ENCODE measurements around the gene KPNA6.

Gene KPNA6

GRCh38 chr1:32192220-32192948, 84.5 kb downstream of the KPNA6 start:
- no peak for TF ChIP-seq CTCF (IDR thresholded peaks at IDR 0.05; ENCODE audit: low read depth, low read length, missing control alignments)
- H3K4me3 ChIP-seq (replicated peaks; ENCODE audit: low read depth, low read length), result no peak overlapping the region
- no peak for DNase-seq (ENCODE audit: extremely low read depth, low read depth)

- no peak for TF ChIP-seq CTCF (IDR thresholded peaks at IDR 0.05; ENCODE audit: low read depth, low read length, missing control alignments)
- no peak overlapping the region for H3K4me3 ChIP-seq (replicated peaks; ENCODE audit: low read depth, low read length)
- no peak for DNase-seq (ENCODE audit: extremely low read depth, low read depth)
Measured at GRCh38 chr1:32194984-32195383, 87.1 kb downstream of the KPNA6 start.

GRCh38 chr1:32195531-32195930, 87.7 kb downstream of the KPNA6 start:
- H3K4me3 ChIP-seq (replicated peaks; ENCODE audit: low read depth, low read length), result no peak overlapping the region
- no peak for TF ChIP-seq CTCF (IDR thresholded peaks at IDR 0.05; ENCODE audit: low read depth, low read length, missing control alignments)
- no peak for DNase-seq (ENCODE audit: extremely low read depth, low read depth)

GRCh38 chr1:32195972-32196823, 88.3 kb downstream of the KPNA6 start:
- no peak for TF ChIP-seq CTCF (IDR thresholded peaks at IDR 0.05; ENCODE audit: low read depth, low read length, missing control alignments)
- H3K4me3 ChIP-seq (replicated peaks; ENCODE audit: low read depth, low read length), result no peak overlapping the region
- no peak for DNase-seq (ENCODE audit: extremely low read depth, low read depth)

- no peak for DNase-seq (ENCODE audit: extremely low read depth, low read depth)
- TF ChIP-seq CTCF (IDR thresholded peaks at IDR 0.05; ENCODE audit: low read depth, low read length, missing control alignments), result no peak
- no peak overlapping the region for H3K4me3 ChIP-seq (replicated peaks; ENCODE audit: low read depth, low read length)
Measured at GRCh38 chr1:32197074-32197473, 89.2 kb downstream of the KPNA6 start.

- TF ChIP-seq CTCF (IDR thresholded peaks at IDR 0.05; ENCODE audit: low read depth, low read length, missing control alignments), result no peak
- no peak overlapping the region for H3K4me3 ChIP-seq (replicated peaks; ENCODE audit: low read depth, low read length)
- DNase-seq (ENCODE audit: extremely low read depth, low read depth), result no peak
Measured at GRCh38 chr1:32197837-32198236, 90.0 kb downstream of the KPNA6 start.
